GM21423 (cell line): ENCODE measurements around the gene BCAR1.
"Not testable (repeated sequence)": the region's sequence is repeated elsewhere in the genome, so short reads cannot be mapped to it uniquely, and the experiment has no call there.

Experiments used
- ATAC-seq: cut with Tn5 transposase; IDR thresholded peaks from one replicate; pipeline ENCODE4 v1.9.1; 2021; ENCODE audit warnings: mild to moderate bottlenecking, moderate library complexity; ENCODE audit not compliant: unreplicated experiment

Gene BCAR1

GRCh38 chr16:75251280-75252048 lies at the start of gene BCAR1:
BCAR1 (minus strand) TSS chr16:75251624; CDS start chr16:75251482, 142 bp downstream.
- ATAC-seq = peak; percentile 75

- no peak for ATAC-seq
Measured at GRCh38 chr16:75298267-75298666, 46.8 kb upstream of the BCAR1 start.

- ATAC-seq = no peak
Measured at GRCh38 chr16:75296606-75297005, 45.2 kb upstream of the BCAR1 start.

- ATAC-seq = no peak
Measured at GRCh38 chr16:75294773-75295459, 43.5 kb upstream of the BCAR1 start.

DNA sequence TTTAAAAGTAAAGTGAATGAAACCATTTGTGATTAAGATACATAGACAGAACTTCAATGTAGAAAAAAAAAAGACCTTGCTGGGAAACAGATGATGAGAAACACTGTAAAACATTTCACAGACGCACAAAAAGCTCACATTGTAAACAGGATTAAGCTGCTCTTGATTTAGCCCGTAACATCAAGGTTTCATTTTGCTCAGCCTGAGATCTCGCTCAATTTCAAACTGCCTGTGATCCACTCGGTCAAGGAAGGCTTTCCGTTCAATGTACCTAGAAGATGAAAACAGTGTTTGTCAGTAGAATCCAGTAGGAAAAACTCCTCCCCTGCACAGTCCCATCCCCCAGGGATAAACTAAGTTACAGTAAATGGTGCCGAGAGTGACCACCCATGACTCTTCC lies 42.3 kb upstream of the BCAR1 start:
- no peak for ATAC-seq

GRCh38 chr16:75293173-75293572 lies 41.7 kb upstream of the BCAR1 start:
- ATAC-seq = no peak

GRCh38 chr16:75292691-75293090 lies 41.3 kb upstream of the BCAR1 start:
- no peak for ATAC-seq

- no peak for ATAC-seq
Measured at GRCh38 chr16:75289189-75289588, 37.8 kb upstream of the BCAR1 start.

GRCh38 chr16:75288596-75289120 lies 37.2 kb upstream of the BCAR1 start:
- no peak for ATAC-seq

- no peak for ATAC-seq
Measured at GRCh38 chr16:75288181-75288580, 36.8 kb upstream of the BCAR1 start.

GRCh38 chr16:75287708-75288107 lies 36.3 kb upstream of the BCAR1 start:
- ATAC-seq = no peak

DNA sequence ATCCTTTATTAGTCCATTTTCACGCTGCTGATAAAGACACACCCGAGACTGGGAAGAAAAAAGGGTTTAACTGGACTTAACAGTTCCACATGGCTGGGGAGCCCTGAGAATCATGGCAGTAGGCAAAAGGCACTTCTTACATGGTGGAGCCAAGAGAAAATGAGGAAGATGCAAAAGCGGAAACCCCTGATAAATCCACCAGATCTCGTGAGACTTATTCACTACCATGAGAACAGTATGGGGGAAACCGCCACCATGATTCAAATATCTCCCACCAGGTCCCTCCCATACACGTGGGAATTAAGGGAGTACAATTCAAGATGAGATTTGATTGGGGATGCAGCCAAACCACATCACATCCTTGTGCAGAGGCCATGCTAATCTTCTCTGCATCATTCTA lies 35.0 kb upstream of the BCAR1 start:
- ATAC-seq = no peak

DNA sequence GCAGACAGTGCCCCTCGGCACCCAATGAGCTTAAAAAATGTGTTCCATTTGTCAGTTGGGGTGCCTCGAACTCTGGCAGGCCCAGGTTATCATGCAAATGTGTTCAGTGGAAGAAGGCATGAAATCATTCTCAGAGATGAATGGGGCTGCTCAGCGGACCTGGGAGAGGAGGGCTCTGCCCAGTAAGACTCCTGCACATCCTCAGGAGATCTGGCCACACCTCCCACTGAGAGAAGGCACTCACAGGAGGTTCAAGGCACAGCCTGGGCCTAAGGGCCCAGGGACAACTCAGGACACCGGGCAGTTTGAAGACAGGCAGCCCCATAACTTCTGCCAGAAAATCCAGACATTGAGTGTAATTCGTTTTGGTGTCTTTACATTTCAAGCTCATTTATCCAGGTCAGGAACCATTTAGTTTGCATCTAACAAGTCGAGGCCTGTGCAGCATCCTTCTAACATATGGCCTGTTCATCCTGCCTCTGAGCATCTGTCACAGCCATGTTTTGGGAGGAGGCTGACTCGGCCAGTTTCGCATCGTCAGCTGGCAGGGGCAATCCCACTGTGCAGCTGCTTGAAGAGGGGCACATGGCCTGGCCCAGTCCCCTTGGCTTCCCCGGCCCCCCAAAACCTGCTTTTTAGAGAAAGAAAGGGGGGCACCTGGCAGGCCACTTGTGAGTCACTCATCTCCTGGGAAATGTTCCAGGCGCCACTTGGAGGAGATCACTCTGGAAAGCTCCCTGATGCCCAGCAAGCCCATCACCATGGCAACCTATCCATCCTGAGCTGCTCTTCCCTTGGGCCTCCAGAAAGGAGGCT lies 31.2 kb upstream of the BCAR1 start:
- no peak for ATAC-seq

- no peak for ATAC-seq
Measured at GRCh38 chr16:75281826-75282225, 30.4 kb upstream of the BCAR1 start.

GRCh38 chr16:75281009-75281408 lies 29.6 kb upstream of the BCAR1 start:
- ATAC-seq = not testable (repeated sequence)

DNA sequence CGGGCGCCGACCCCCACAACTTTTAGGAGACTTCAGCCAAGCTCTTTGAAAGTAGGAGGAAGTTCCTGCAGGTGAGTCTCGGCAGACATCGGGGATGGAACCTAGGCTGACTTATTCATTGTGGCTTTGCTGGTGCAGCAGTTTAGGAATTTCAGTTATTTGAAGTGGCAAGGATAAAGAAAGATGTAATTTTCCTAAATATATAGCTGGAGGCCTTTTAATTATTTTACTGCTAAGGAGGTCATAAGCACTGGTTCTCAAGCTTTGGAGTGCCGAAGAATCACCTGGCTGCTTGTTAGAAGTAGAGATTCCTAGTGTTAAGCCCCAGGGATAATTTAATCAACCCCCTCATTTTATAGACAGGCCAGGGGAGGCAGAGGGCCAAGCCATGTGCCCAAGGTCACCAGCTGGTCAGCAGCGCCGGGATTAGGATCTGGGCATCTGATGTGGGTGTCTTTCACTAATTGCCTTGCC lies 28.9 kb upstream of the BCAR1 start:
- ATAC-seq = no peak

- no peak for ATAC-seq
Measured at GRCh38 chr16:75279305-75279704, 27.9 kb upstream of the BCAR1 start.

DNA sequence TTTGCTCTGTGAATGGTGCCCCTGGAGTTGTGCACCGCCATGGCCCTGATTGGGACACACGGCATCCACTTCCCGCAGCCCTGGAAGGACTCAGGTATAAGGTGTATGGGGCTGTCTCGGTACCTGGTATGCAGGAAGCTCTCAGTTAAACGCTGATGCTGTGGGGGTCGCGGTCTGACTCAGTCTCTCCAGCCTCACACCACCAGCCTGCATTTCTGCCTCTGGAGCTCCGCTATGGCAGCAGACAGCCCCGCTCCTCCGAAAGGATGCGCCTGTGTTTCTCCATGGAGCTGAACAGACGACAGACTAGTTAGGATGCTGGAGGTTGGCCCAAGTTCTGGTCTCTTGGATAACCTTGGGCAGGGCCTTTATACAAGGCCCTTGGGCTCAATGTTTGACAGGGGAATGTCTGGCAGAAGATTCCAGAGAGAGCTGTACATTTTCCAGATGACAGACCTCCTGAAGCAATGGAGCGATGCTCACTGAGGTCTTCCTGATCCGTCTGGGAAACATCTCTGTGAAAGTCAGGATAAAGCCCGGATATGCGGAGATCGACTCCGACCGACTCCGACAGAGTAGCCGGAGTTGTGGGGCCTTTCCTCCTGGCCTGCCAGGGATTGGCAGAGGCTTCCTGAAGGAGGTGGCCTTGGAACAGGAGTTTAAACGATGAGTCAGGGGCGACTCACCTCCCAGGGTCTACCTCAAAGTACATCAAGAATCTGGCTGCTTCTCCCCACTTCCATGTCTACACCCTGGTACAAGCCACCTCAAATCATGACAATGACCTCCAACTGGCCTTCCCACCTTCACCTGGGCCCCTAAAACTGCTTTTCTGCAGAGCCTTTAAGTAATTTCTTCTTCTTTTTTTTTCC lies 21.9 kb upstream of the BCAR1 start:
- ATAC-seq = no peak

DNA sequence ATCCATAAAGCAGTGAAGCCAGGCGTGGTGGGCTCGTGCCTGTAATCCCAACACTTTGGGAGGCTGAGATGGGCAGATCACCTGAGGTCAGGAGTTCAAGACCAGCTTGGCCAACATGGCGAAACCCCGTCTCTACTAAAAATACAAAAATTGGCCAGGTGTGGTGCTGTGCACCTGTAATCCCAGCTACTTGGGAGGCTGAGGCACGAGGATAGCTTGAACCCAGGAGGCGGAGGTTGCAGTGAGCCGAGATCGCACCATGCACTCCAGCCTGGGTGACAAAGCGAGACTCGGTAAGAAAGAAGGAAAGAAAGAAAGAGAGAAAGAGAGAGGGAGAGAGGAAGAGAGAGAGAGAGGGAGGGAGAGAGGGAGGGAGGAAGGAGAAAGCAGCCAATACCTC lies 21.2 kb upstream of the BCAR1 start:
- ATAC-seq = not testable (repeated sequence)

DNA sequence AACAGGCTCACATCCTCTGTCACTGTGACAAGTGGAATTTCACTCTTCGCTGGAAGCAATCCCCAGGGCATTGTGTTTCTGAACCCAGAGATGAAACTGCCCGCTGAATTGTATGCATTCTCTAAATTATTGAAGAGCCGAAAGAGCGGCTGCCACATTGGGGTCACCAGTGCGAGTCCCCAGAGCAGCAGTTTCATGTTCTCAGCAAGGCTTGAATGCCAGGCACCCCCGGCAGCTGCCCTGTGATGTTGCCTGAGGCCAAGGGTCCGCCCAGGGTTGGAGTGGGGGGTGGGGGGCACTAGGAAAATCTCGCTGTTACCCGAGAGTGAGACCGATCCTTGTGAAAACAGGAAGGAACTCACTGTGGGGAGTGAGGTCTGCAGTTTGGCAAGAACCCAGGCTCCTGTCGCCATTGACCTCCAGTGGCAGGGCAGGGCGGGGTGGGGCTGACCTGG lies 20.7 kb upstream of the BCAR1 start:
- ATAC-seq = peak; percentile 50
